GM12878 (cell line): ENCODE results near the gene HIVEP3. TPM values are rescaled to one million over a fixed set of nuclear protein-coding genes. Genes with fewer than 3 reads are reported as not detected.

Experiments
- FOXM1 ChIP-seq: IDR thresholded peaks from 2 replicates; pipeline ENCODE4 v1.6.1; 2012; ENCODE audit warnings: low read depth, mild to moderate bottlenecking, inconsistent platforms, low read length, moderate library complexity
- HDGF ChIP-seq: fragments of 450-650 bp; IDR thresholded peaks from 2 replicates; pipeline ENCODE4 v1.6.1; 2016; ENCODE audit warnings: antibody characterized with exemption
- KDM1A ChIP-seq: fragments of 200-600 bp; sonication (generic); IDR thresholded peaks from 2 replicates; pipeline ENCODE4 v1.6.1; 2016; ENCODE audit warnings: borderline replicate concordance
- MYC ChIP-seq: IDR thresholded peaks from 2 replicates; pipeline ENCODE4 v1.6.1; 2011; ENCODE audit warnings: mild to moderate bottlenecking, low read length, moderate library complexity, inconsistent platforms; ENCODE audit not compliant: insufficient read depth, insufficient replicate concordance, insufficient read length, severe bottlenecking
- NBN ChIP-seq: fragments of 450-650 bp; IDR thresholded peaks from 2 replicates; pipeline ENCODE4 v1.6.1; 2016
- POU2F2 ChIP-seq: IDR thresholded peaks from 3 replicates; pipeline ENCODE4 v1.6.1; 2011; ENCODE audit warnings: low read depth, mild to moderate bottlenecking, low read length, borderline replicate concordance
- RBBP5 ChIP-seq: fragments of 200-600 bp; sonication (generic); conservative IDR thresholded peaks from 2 replicates; pipeline ENCODE4 v1.6.1; 2016
- SPI1 ChIP-seq: IDR thresholded peaks from 2 replicates; pipeline ENCODE4 v1.6.1; 2011; ENCODE audit warnings: low read depth, mild to moderate bottlenecking, low read length, moderate library complexity, borderline replicate concordance; ENCODE audit not compliant: insufficient read depth
- TCF7 ChIP-seq: IDR thresholded peaks from 2 replicates; pipeline ENCODE4 v1.6.1; 2014; ENCODE audit warnings: antibody characterized with exemption, borderline replicate concordance
- ZBED1 ChIP-seq: IDR thresholded peaks from 2 replicates; pipeline ENCODE4 v1.6.1; 2016; ENCODE audit warnings: borderline replicate concordance
- ZNF207 ChIP-seq: fragments of 450-650 bp; IDR thresholded peaks from 2 replicates; pipeline ENCODE4 v1.6.1; 2014; ENCODE audit warnings: antibody characterized with exemption, mild to moderate bottlenecking, borderline replicate concordance
- ZNF384 ChIP-seq: IDR thresholded peaks from 2 replicates; pipeline ENCODE4 v1.6.1; 2012; ENCODE audit warnings: low read depth, mild to moderate bottlenecking, low read length, improper control_type of control experiment, borderline replicate concordance
- polyA plus RNA-seq, 11 experiments: library from polyadenylated mRNA; depleted of rRNA in 4 of 11; unstranded in 6 of 11; stranded (reverse) in 5 of 11; fragments of >200 nt; fragmentation: Nextera tagmentation in 4 of 11; fragmentation: Illumina TruSeq in 1 of 11; extraction: Ambion mirVana in 4 of 11; extraction: Trizol in 1 of 11; gene quantifications; 1 replicate in 1 of 11; 2 replicates in 10 of 11; pipeline versions ENCODE4 v1.2.1 to v1.2.3, GENCODE V29; 2011 to 2016; ENCODE audit warnings: inconsistent platforms in 2 of 11, missing spikeins in 2 of 11, low read depth in 1 of 11
- total RNA-seq, 4 experiments: library from RNA; depleted of rRNA in 3 of 4; stranded (reverse); fragments of >200 nt in 3 of 4; fragmentation: Illumina TruSeq in 1 of 4; extraction: Trizol in 1 of 4; gene quantifications; 2 replicates each; pipeline versions ENCODE4 v1.2.1 to v1.2.3, GENCODE V29; 2013 to 2021
- TF ChIP-seq, protein P1 (sequence below): fragments of 450-650 bp; IDR thresholded peaks from 2 replicates; pipeline ENCODE4 v1.6.1; 2016; ENCODE audit warnings: mild to moderate bottlenecking
- TF ChIP-seq, protein P2 (sequence below): fragments of 450-650 bp; IDR thresholded peaks from 2 replicates; pipeline ENCODE4 v1.6.1; 2017; ENCODE audit warnings: low read depth, mild to moderate bottlenecking, moderate library complexity
- TF ChIP-seq, protein P3 (sequence below): fragments of 450-650 bp; formaldehyde crosslinking; IDR thresholded peaks from 2 replicates; pipeline ENCODE4 v1.5.0; 2022; ENCODE audit warnings: mild to moderate bottlenecking, missing genetic modification characterization

The HIVEP3 gene
- total and polyA plus RNA-seq, 10 of the 15 experiments (the other 5 are each of a cell fraction or from before 2014, with no cell fraction given): 1.8 to 13.6 (median 3.8) TPM

DNA sequence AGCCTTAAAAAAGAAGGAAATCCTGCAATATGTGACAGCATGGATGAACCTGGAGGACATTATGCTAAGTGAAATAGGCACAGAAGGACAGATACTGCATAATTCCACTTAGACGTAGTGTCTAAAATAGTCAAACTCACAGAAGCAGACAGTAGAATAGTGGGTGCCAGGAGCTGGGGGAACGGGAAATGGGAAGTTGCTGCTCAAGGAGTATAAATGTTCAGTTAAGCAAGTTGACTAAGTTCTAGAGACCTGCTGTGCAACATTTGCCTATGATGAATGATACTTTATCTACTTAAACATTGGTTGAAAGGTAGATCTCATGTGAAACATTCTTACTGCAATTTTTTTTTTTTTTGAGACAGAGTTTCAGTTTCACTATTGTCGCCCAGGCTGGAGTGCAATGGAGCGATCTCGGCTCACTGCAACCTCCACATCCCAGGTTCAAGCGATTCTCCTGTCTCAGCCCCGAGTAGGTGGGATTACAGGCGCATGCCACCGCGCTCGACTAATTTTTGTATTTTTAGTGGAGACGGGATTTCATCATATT lies 197.8 kb downstream of the HIVEP3 start (continued):
- TF ChIP-seq, protein P1, sequence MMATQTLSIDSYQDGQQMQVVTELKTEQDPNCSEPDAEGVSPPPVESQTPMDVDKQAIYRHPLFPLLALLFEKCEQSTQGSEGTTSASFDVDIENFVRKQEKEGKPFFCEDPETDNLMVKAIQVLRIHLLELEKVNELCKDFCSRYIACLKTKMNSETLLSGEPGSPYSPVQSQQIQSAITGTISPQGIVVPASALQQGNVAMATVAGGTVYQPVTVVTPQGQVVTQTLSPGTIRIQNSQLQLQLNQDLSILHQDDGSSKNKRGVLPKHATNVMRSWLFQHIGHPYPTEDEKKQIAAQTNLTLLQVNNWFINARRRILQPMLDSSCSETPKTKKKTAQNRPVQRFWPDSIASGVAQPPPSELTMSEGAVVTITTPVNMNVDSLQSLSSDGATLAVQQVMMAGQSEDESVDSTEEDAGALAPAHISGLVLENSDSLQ: no peak
- TF ChIP-seq KDM1A (no peak), ZBED1 (no peak), TCF7 (no peak), HDGF (0 out of 2 replicates have a peak, but pooled peaks have one; percentile 38), POU2F2 (no peak), ZNF207 (no peak), NBN (peak; percentile 70), SPI1 (0 out of 2 replicates have a peak, but pooled peaks have one; percentile 3), RBBP5 (no peak), FOXM1 (peak; percentile 25; the same call in 1 of the 2 replicates), ZNF384 (peak; percentile 85), MYC (no peak)
- TF ChIP-seq, protein P2, sequence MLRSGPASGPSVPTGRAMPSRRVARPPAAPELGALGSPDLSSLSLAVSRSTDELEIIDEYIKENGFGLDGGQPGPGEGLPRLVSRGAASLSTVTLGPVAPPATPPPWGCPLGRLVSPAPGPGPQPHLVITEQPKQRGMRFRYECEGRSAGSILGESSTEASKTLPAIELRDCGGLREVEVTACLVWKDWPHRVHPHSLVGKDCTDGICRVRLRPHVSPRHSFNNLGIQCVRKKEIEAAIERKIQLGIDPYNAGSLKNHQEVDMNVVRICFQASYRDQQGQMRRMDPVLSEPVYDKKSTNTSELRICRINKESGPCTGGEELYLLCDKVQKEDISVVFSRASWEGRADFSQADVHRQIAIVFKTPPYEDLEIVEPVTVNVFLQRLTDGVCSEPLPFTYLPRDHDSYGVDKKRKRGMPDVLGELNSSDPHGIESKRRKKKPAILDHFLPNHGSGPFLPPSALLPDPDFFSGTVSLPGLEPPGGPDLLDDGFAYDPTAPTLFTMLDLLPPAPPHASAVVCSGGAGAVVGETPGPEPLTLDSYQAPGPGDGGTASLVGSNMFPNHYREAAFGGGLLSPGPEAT: peak; percentile 41; the same call in 1 of the 2 replicates
- TF ChIP-seq, protein P3, sequence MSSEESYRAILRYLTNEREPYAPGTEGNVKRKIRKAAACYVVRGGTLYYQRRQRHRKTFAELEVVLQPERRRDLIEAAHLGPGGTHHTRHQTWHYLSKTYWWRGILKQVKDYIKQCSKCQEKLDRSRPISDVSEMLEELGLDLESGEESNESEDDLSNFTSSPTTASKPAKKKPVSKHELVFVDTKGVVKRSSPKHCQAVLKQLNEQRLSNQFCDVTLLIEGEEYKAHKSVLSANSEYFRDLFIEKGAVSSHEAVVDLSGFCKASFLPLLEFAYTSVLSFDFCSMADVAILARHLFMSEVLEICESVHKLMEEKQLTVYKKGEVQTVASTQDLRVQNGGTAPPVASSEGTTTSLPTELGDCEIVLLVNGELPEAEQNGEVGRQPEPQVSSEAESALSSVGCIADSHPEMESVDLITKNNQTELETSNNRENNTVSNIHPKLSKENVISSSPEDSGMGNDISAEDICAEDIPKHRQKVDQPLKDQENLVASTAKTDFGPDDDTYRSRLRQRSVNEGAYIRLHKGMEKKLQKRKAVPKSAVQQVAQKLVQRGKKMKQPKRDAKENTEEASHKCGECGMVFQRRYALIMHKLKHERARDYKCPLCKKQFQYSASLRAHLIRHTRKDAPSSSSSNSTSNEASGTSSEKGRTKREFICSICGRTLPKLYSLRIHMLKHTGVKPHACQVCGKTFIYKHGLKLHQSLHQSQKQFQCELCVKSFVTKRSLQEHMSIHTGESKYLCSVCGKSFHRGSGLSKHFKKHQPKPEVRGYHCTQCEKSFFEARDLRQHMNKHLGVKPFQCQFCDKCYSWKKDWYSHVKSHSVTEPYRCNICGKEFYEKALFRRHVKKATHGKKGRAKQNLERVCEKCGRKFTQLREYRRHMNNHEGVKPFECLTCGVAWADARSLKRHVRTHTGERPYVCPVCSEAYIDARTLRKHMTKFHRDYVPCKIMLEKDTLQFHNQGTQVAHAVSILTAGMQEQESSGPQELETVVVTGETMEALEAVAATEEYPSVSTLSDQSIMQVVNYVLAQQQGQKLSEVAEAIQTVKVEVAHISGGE: no peak
- TF ChIP-seq, all 136 proteins: peak for 12
